ENCODE results near the gene F10.

DNA sequence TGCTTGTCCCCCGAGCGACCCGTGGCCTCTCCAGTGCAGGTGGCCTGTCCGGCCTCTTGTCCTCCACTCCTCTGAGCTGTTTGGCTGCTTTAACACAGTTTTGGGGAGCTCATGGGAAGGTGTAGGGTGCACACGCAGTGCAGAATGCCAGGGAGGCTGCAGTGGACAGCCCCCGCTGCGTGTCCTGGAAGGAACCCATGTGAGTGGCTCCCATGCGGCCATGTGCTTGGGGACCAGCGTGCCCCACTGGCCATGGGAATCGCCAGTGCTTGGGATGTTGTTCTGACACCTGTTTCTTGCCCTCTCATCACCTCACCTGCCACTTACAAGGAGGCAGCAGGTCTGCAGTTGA lies 39.6 kb upstream of the F10 start:
- TF ChIP-seq, protein P1, sequence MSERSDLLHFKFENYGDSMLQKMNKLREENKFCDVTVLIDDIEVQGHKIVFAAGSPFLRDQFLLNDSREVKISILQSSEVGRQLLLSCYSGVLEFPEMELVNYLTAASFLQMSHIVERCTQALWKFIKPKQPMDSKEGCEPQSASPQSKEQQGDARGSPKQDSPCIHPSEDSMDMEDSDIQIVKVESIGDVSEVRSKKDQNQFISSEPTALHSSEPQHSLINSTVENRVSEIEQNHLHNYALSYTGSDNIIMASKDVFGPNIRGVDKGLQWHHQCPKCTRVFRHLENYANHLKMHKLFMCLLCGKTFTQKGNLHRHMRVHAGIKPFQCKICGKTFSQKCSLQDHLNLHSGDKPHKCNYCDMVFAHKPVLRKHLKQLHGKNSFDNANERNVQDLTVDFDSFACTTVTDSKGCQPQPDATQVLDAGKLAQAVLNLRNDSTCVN (CRISPR knock-in tag; IDR thresholded peaks at IDR 0.05; ENCODE audit: borderline replicate concordance) = no peak
- TF ChIP-seq, protein P2, sequence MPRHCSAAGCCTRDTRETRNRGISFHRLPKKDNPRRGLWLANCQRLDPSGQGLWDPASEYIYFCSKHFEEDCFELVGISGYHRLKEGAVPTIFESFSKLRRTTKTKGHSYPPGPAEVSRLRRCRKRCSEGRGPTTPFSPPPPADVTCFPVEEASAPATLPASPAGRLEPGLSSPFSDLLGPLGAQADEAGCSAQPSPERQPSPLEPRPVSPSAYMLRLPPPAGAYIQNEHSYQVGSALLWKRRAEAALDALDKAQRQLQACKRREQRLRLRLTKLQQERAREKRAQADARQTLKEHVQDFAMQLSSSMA (CRISPR knock-in tag; IDR thresholded peaks at IDR 0.05) = no peak
- TF ChIP-seq ISX (CRISPR knock-in tag; conservative IDR thresholded peaks at IDR 0.05) = no peak
